NCI-H2029 (cell line): Measurements from ENCODE around the gene SCN4A.
"Not testable (repeated sequence)": the region's sequence is repeated elsewhere in the genome, so short reads cannot be mapped to it uniquely, and the experiment has no call there.

Experiments
- DNase-seq: peaks from one replicate; lab custom pipeline; 2025; lab: John Stamatoyannopoulos, UW

SCN4A gene

DNA sequence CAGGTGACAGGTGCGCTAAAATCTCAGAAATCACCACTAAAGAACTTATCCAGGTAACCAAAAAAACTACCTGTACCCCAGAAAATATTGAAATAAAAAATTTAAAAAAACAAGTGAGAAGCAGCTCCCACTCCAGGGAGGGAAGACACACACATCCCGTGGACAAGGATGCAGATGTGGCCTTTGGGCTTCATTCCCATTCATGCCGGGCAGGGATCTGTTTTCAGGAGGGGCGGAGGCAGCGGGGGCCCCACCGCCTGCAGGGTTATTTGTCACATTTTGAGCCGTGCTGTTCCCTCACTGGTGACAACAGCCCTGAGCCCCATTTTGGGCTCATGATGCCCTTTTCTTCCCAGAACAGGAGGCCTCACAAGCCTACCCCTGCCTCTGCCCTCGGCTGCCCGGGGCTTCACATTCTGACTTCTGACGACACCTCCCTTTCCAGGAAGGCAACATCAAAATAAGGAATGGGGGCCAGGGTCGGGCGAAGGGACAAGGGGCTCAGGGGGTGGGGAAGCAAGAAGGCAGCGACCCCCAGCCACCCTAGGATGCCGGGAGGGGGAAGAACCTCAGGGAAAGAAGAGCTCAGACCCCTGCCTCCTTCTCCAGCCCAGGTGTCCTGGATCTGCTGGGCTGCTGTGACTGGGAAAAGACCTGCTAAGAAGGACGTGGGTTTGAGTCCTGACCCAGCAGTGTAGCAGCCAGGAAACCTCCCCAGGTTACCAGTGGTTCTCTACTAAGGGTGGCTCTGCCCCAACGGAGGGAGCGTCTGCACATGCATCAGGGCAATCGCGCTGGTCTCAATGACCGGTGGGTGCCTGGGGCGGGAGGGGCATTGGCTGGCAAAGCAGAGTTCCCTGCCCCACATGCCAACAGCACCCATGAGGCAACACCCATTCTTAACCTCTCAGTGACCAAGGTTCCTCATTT, 38.3 kb downstream of the SCN4A start:
- DNase-seq = no peak

DNA sequence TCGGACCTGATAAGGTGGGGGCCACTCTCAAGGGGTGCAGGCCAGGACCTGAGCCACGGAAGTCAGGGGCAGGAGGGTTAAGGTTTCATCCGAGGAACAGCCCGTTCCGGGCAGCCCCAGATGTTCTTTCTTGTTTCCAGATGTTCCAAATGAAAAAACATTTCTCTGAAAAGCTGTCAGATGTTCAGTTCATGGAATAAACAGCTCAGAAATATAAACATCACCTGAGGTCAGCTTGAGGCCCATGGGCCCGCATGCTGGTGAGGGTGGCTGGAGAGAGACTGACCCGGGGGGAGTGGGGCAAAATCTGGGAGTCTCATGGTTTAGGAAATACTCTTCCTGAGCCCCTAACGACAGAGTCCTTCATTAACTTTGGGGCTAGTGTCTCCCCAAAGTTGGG, 39.1 kb downstream of the SCN4A start:
- DNase-seq = no peak

DNA sequence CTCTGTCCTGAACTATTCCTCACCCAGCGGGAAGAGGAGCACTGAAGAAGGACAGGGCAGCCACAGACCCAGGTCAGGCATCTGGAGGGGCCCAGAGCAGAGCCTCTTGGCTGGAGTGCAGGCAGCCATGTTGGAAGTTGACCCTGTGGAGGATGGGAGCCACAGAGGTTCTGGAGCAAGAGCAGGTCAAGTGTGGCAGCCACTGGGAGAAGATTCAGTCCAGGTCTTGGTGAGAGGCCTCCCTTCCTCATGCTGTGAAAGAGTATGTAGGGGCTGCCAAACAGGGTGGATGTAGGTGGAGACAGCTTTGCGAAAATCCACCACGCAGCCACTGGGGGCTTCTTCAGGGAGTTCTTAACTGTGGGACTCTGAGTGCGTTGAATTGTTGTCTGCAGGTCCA, 40.0 kb downstream of the SCN4A start:
- no peak for DNase-seq

DNA sequence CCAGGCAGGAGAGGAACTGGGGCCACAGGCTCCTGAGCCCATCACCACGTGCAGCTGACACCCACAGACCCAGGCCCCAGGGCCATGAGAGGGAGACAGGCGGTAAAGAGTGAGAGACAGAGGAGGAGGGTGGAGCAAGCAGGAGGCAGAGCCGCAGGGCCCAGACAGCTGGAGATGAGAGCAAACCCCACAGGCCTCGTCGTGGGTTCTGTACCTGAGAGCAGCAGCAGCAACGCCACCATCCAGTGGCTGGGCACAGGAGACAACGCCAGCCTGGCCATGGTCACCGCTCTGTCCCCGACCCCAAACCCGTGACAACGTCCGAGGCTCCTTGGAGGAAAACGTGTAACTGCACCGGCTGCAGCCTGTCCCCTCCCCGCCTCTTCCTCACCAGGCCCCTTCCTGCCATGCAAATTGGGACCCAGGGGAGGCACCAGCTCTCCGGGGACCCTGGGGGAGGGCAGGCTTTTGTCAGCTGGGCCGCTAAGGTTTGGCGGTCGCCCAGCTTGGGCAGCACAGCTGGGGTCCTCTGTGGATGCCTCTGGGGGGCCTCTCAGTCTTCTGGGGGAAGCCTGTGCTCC, 40.6 kb downstream of the SCN4A start, which contains the start of gene CD79B:
CD79B (minus strand) TSS at position 351 of the 581 bp plus-strand sequence; CDS start at position 281, 70 bp downstream.
- DNase-seq = no peak

DNA sequence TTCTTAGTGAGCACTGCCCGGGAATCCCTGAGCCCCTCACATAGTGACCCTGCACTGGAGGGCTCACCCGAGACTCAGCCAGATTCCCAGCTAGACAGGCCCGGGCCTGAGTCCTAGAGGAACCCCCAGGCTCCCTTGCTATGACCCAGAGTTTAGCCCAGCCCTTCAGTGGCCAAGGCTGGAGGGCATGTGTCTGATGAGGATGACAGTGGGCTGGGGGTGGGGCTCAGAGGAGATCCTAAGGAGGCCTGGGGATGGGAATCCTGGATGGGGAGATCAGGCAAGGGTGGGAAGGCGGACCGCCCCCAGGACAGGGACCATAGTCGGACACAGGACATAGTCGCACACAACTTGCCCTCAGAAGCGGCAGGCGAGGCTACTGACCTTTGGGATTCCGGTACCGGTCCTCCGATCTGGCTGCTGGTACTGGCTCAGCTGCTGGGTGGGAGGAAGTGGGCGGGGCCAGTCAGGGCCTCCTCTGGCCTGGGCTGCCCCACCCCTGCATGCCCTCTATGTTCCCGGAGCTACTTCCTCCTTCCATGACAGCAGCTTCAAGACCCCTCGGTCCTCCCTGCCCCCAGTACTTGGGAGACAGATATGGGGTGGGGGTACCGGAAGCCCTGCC, 41.7 kb downstream of the SCN4A start:
- no peak for DNase-seq

DNA sequence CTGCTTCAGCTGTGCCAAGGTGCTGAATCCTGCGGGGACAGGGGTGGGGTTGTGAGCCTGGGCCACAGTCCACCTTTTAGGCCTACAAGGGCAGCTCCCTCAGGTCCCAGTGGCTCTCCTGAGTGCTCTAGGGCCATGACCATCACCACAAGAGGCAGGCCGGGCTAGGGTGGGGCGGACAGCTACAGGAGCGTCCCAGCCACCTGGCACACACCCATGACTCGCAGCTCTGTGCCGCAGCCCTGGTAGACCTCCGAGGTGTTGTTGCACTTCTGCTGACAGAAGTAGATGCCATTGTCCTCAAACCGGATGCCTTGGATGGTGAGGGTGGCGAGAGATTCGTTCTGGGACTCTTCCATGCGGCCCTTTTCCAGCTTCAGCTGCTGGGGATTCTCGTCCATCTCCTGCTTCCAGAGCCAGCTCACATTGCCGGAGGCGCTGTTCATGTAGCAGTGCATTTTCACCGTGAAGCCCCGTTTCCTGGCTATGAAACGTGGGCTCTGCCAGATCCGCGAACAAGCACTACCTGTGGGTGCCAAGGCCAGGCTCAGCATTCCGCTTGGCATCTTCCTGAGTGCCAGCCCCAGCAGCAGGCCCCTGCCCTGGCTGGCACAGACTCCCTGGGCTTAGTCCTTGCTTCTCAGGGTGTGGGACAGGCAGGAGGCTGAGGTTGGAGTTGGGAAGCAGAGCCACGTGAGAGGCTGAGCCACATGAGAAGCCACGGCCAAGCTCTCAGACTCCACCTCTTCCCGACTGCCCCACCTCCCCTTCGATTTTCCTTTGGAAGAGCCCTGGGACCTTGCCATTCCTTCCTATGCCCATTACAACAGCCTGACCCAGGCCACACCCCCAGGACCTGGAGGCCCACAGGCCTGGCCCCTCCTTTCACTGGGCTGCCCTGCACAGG, 42.6 kb downstream of the SCN4A start:
- DNase-seq = no peak

DNA sequence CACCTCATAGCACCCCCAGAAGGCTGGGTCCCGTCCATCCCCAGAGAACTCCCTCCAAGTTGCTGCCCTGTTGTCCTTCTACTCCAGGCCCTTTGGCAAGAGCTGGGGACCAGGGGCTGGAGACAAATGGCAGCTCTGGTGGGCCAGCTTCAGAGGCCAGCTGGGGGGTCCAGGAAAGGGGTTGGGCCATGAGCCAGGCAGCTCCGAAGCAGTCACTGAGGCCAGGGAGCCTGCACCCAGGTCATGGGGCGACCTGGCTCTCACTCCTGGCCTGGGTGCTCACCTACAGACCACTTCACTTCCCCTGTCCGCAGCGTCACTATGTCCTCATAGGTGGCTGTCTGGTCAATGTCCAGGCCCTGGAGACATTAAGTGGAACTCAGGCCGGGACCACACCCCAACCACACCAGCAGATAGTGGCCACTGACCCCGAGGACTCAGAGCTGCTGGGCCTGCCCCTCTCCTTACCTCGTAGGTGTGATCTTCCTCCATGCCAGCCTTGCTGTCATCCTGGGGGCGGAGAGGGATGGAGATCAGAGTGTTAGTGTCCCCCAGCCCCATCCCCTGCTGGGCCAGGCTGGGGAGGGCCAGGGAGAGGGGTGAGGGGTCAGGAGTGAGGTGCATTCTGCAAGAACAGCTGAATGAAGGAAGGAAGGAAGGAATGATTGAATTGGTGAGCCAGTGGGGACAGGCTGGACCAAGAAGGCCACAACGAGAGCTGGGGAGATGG, 43.6 kb downstream of the SCN4A start:
- DNase-seq = no peak

DNA sequence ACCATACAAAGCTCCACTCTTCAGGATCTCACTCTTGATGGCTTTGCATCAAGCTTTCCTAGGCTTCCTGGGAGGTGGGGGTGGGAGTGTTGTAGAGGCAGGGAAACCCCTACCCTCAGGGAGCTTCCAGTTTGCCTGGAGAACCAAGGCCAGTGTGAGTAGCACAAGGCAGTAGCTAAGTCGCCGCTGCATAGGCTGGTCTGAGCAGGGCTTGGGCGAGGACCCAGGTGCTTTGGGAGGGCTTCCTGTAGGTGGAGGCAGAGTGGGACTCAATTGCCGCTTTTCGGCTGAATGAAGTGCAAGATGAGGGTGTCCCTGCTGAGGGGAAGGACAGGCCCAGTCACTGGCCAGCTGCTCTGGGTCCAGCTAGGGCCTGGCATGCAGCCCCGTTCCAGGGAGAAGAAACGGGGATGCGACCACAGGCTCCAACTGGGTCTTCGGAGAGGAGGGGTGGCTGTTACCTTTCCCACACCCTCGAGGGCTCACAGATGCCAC, 44.5 kb downstream of the SCN4A start:
- DNase-seq = no peak

DNA sequence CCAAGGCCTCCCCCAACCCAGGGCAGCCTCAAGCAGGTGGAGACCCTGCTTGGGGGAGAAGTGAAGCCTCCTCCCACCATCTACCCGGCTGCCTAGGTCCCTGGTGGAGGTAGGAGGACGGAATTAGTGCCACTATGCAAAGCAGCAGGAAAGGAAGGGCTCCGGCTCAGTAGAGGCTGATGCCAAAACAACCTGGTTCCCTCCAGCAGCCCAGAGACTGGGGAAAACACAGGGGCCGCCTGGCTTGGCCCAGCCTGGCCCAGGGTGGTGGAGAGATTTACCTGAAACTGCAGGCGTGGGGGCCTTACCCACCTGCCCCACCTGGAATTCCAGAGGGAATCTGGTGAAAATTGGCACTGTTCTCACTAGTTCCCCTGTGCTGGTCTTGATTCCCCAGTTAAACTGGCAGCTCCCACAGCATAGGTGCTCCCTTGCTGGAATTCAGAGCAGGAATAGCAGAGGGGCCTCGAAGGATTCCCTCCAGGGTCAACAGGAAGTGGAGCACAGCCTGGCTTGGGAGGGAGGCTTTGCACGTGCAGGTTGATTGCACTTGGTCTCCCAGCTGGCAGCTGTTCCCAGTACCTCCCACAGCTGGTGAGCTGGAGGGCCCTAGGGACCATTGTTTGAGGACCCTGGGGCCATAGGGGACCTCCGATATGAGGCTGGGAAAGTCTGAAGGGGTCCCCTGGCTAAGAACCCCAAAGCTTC, 45.1 kb downstream of the SCN4A start:
- no peak for DNase-seq

DNA sequence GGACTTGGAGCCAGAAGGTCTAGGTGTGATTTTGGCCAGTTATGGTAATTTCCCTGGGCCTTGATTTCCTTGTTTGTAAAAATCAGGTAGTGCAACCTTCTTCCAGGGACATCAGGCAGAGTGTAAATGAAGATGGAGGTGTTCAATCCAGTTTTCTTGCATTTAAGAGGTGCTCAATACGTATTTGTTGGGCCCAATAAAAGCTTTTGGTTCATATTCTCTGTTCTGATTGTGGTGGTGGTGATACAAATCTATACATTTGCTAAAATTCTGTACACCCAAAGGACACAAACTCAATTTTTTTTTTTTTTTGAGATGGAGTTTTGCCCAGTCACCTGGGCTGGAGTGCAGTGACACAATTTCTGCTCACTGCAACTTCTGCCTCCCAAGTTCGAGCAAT, 46.6 kb downstream of the SCN4A start:
- DNase-seq = no peak

DNA sequence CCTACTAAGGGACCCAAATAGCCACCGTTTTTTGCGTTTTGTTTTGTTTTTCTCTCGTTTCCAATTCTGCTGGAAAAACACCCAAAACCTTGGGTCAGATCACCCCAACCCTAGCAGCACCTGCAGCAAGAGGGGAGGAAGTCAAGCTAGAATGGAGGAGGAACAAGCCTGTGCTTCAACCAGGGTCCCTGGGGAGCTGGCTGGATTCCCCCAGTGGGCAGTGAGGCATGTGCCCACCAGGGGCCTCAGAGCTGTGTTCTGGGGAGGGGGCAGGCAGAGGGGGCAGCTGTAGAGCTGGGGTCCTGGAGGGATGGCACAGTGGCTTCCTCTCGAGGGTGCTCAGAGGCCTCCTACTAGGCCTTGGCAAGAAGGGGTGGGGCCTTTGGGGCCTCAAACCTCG, 47.1 kb downstream of the SCN4A start:
- no peak for DNase-seq

DNA sequence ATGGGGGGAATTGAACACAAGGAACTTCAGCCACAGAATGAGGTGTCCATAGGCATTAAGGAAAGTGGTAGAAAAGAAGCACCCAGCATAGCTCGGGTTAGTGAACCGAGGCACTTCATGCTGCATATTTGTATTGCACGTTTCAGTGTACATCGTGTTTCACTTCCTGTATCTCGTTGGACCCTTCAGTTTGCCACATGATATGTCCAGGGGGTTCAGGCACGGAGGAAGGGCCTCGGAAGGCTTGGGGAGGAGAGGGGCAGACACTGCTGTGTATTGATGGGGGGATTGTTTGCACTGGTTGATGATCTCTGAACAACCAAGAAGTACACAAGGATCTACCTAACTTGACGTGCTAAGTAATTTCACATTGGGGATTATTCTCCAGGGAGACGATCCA, 50.3 kb downstream of the SCN4A start:
- not testable (repeated sequence) for DNase-seq

DNA sequence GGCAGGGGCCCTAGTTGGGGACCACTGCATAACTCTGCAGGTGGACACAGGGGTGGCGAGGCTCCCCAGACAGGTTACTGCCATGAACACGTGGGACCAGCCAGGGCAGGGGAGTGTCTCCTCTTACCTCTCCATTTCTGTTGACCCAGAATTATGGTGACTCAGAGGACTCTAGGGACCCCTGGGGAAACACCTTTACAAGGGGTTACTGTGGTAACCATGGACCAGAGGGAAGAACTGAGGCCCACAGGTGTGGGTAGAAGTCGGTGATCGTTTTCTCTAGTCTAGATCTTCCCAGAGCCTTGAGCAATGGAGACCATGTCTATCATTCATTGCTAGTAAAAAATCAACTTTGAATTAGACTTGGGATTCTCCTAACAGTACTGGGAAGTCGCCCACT, 51.9 kb downstream of the SCN4A start:
- DNase-seq = not testable (repeated sequence)

DNA sequence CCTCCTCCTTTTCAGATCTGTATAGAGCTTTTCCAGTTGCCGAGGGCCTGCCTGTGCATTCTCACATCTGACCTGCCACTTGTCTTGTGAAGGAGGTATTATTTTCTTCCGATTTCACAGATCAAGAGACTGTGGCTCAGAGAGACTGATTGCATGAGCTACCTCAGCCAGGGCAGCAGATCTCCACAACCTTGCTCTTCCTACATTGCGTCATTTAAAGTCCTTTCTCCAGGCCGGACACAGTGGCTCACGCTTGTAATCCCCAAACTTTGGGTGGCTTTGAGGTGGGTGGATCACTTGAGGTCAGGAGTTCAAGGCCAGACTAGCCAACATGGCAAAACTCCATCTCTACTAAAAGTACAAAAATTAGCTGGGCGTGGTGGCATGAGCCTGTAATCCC, 52.7 kb downstream of the SCN4A start:
- DNase-seq = not testable (repeated sequence)

DNA sequence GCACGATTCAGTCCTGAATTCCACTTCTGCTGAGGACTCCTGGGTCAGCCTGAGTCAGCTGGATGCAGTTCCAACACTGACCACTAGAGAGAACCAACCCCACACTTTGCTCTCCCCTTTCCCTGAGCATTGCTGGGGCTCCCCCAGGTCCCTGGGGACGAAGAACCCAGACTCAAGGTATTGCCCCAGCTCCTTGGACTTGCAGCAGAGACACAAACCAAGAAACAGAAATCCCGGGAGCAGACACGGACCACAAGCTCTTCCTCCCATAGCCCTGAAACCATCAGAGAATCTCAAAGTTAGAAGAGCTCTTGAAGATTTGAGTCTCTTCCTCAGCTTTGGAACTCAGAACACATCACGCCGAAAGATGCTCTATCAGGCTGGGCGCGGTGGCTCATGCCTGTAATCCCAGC, 53.4 kb downstream of the SCN4A start:
- DNase-seq = peak; percentile 3

DNA sequence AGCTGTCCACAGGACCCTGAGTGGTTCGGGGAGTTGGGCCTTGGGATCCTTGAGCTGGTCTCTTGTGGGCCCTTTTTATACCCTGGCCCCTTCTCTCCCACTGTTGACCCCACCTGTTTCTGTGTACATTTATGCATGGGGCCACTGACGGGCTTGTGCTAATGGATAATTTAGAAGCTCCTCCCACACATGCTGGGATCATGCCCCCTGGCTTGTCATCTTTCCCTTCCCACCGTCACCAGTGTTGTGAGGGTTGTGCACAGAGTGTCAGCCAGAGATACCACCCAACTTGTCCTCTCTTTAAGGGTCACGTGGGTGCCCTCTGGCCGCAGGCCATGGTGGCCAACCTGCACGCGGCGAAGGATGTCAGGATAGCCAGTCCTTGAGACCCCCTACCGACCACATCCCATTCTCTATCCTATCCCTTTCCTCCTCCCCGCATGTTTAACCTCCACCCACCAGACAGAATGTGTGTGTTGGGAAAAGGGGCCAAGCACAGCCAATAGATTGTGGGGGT, 53.9 kb downstream of the SCN4A start, which contains the start of gene GH1:
GH1 (minus strand) TSS at position 51 of the 517 bp plus-strand sequence. CDS start 63 bp downstream, outside the sequence.
- not testable (repeated sequence) for DNase-seq

DNA sequence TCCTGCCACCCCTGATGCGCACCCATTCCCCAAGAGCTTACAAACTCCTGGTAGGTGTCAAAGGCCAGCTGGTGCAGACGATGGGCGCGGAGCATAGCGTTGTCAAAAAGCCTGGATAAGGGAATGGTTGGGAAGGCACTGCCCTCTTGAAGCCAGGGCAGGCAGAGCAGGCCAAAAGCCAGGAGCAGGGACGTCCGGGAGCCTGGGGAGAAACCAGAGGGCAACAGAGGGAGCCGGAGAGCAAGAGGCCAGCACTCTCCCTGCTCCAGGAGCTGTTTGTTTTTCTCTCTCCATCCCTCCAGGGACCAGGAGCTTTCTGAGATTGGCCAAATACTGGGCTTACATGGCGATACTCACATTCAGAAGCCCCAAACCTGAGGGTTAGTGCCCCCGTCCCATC, 54.4 kb downstream of the SCN4A start:
- DNase-seq = no peak

DNA sequence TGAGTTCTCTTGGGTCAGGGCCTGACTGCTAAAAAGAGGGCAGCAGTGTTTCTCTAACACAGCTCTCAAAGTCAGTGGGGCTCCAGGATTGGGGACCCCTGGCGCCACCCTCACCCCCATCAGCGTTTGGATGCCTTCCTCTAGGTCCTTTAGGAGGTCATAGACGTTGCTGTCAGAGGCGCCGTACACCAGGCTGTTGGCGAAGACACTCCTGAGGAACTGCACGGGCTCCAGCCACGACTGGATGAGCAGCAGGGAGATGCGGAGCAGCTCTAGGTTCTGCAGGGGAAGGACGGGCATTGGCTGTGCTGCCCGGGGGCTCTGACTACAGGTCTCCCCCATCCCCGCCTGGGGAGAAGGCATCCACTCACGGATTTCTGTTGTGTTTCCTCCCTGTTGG, 55.1 kb downstream of the SCN4A start:
- DNase-seq = no peak

DNA sequence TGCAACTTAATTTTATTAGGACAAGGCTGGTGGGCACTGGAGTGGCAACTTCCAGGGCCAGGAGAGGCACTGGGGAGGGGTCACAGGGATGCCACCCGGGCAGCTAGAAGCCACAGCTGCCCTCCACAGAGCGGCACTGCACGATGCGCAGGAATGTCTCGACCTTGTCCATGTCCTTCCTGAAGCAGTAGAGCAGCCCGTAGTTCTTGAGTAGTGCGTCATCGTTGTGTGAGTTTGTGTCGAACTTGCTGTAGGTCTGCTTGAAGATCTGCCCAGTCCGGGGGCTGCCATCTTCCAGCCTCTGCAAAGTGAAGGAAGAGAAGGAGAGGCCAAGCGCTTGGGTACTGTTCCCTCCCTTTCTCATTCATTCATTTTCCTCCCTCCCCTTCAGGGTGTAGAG, 55.5 kb downstream of the SCN4A start:
- DNase-seq = not testable (repeated sequence)
